Stimulated activated CD4-positive, alpha-beta T cell treated with anti-CD3 and anti-CD28 coated beads, Interleukin-4, amount 100 ng/mL, for 1 hour (primary cell): ENCODE results near the gene PLEKHG7.

ENCODE experiments used
- DNase-seq: peaks from one replicate; pipeline ENCODE4 v3.0.0-alpha.2; 2020

PLEKHG7 gene

GRCh38 chr12:92814584-92814983 lies 111.8 kb downstream of the PLEKHG7 start:
- DNase-seq, result no peak

GRCh38 chr12:92821142-92821541 lies 118.4 kb downstream of the PLEKHG7 start:
- no peak for DNase-seq
